ENCODE measurements around the gene PKM.

GRCh38 chr15:72222393-72222792 is 8.6 kb downstream of the PKM start:
- TF ChIP-seq CTCF (IDR thresholded peaks at IDR 0.05; ENCODE audit: borderline replicate concordance, extremely low read depth, low read length, poor library complexity, severe bottlenecking) (no peak), EZH2 (IDR thresholded peaks at IDR 0.05; ENCODE audit: borderline replicate concordance, low read depth, low read length, severe bottlenecking) (no peak)
